Erythroblast (primary cell): ENCODE data around the gene HGF.

Source experiments
- DNase-seq, 2 experiments: peaks; one replicate each; lab custom pipeline; 2025; lab: John Stamatoyannopoulos, UW
- GATA1 ChIP-seq: IDR thresholded peaks from 2 replicates; pipeline ENCODE4 v1.6.1; 2011; ENCODE audit warnings: low read depth, mild to moderate bottlenecking, control low read depth, low read length, moderate library complexity
- POLR2A ChIP-seq: IDR thresholded peaks from 2 replicates; pipeline ENCODE4 v1.6.1; 2011; ENCODE audit warnings: mild to moderate bottlenecking, low read length

The HGF gene

GRCh38 chr7:81789406-81790119 lies 19.7 kb upstream of the HGF start:
- TF ChIP-seq GATA1 = no peak
- no peak for DNase-seq

DNA sequence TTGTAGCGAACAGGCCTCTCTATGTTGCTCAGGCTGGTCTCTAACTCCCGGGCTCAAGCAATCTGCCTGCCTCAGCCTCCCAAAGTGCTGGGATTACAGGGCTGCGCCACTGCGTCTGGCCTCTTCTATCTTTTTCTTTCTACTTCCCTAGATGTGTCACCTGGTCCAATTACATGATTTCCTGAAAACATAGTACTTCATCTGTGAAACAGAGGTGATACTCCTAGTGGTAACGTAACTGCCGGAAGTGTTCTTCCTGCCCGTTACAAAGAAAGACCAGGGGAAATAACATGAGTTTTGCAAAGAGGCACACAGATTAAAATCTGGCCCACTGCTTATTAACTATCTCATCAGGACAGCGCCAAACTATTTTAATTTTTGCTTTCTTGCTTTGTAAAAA lies 18.4 kb upstream of the HGF start:
- no peak for DNase-seq
- TF ChIP-seq POLR2A = no peak
- TF ChIP-seq GATA1 = no peak

DNA sequence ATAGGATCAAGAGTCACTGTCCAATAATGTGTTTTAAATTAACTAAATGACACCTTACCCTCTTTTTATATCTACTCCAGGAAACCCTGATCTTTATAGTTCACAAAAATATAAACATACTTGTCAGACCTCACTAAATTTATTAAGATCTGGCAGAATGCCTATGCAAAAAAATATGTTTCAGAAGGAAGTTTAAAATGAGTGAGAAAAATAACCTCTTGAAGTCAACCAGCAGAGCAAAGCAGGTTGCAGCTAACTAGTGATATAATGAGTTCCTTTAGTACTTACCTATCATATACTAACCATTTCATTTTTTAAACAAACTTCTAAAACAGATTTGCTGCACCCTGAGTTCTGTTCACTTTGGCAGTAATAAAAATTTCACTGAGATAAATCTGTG lies 14.0 kb upstream of the HGF start:
- TF ChIP-seq POLR2A = no peak
- no peak for TF ChIP-seq GATA1

GRCh38 chr7:81780914-81781693 lies 11.3 kb upstream of the HGF start:
- DNase-seq = no peak
- TF ChIP-seq POLR2A (no peak), GATA1 (no peak)

More for the DNA sequence above, 14.0 kb upstream of the HGF start:
- no peak for DNase-seq

- no peak for TF ChIP-seq POLR2A
- TF ChIP-seq GATA1 = no peak
- DNase-seq = no peak
Observed at GRCh38 chr7:81779706-81780105, 9.9 kb upstream of the HGF start.

DNA sequence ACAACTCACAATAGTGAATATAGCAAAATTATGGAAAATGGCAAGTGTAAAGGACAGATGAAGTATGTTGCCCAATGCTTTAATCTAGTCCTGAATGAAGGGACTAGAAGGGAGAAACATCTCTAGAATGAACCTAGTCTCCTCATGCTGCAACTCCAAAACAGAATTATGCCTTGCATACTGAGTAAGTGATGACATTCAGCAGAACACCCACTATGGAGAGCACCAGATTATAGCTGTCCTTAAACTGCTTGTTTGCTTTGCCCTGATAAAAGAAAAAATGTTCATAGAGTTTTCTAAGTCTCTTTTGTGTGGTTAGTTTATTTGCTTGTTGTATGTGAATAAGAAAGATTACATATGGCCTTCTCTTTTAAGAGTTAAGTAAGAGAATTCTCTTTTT lies 7.8 kb upstream of the HGF start:
- DNase-seq = no peak
- TF ChIP-seq GATA1 (no peak), POLR2A (no peak)

DNA sequence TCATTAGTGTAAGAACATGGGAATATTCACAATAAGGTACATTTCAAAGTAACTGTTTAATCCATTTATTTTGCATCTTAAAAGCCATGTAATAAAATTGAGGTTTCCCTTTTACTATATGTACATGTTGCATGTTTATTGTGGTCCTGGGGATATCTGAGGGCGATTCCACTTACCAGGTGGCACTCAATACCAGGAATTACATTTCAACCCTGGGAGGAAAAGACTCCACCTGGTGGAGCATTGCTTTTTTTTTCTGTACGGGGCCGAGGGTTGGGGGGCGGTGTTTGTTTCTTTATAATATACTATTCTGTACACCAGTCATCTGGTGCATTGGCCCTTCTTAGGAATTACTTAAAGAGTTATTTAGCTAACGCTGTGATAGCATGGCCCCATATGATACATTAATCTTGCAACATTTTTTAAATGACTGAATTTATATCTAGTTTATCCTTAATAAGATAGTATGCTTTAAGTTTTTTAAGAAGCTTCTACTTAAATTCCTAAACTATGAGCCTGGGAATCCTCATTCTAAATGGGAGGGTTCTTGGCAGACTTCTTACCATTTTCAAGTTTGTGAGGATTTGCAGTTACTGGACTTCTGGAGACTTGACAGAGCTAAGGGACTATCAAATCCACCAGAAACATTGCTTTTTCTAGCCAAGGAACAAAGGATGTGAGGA lies 7.2 kb upstream of the HGF start:
- TF ChIP-seq POLR2A = no peak
- no peak for TF ChIP-seq GATA1

GRCh38 chr7:81776161-81776560 lies 6.3 kb upstream of the HGF start:
- TF ChIP-seq GATA1 (no peak), POLR2A (no peak)
- no peak for DNase-seq

More for the DNA sequence above, 7.2 kb upstream of the HGF start:
- DNase-seq = no peak

DNA sequence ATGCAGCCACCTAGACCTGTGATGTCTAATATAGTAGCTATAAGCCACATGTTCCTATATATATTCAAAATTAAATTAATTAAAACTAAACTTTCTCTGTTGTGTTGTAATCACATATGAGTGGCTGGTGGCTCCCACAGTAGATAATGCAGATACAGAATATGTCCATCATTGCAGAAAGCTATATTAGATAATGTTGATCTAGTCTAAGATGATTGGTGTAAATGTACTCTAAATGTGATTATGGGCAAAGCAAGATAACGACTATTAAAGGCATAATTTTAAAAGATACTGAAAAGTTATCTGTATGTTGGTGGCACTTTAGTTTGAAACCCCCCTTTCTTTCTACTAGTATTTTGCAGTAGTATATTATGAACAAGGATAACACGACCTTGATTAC lies 5.7 kb upstream of the HGF start:
- no peak for DNase-seq
- TF ChIP-seq POLR2A (no peak), GATA1 (no peak)

GRCh38 chr7:81774551-81774950 lies 4.7 kb upstream of the HGF start:
- TF ChIP-seq POLR2A (no peak), GATA1 (no peak)
- no peak for DNase-seq

DNA sequence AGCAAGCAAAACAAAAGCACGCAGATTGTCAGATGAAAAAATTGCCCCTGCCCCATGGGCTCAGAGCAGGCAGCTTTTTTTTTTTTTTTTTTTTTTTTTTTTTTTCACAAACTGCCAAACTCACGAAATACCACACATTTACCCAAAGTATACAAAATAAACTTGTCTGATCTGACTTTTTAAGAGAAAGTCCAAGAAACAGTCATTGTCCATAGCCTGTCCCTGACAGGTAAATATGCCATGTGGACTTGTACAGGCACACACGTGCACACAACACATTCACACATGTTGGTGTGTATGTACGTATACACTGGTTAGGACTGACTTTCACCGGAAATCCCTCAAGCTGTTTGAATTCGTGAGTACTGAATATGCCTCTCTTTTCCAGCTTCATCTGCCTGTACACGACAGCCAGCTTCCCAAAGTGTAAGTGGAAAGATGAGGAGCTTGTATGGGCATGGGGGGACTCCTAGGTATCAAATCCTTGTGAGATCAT lies 929 bp upstream of the HGF start:
- no peak for TF ChIP-seq GATA1
- TF ChIP-seq POLR2A = no peak

GRCh38 chr7:81768951-81769778 lies 682 bp downstream of the HGF start:
- DNase-seq = no peak

More for the DNA sequence above, 929 bp upstream of the HGF start:
- DNase-seq = no peak

DNA sequence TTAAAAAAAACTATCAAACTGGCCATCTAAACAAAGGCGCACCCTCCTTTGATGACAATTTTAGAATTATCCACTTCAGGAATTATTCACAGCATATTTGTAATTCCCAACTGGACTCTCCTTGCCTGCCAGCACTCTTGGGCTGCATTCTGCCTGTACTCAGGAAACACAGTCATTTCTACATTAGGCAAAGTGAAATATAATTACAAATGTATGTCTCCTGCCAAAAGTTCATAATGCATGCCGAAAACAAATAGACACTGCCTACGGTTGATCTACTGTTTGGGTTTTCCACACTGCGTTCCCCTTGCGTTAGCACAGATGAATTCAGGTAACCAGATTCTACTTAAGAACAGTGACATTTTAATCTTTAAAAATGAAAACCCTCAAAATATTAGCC lies 1.9 kb downstream of the HGF start:
- TF ChIP-seq GATA1 = no peak
- TF ChIP-seq POLR2A = no peak
- DNase-seq = no peak

More at GRCh38 chr7:81768951-81769778, 682 bp downstream of the HGF start:
- TF ChIP-seq GATA1 (no peak), POLR2A (no peak)

- no peak for TF ChIP-seq POLR2A
- TF ChIP-seq GATA1 = no peak
- no peak for DNase-seq
Observed at GRCh38 chr7:81761821-81762220, 8.0 kb downstream of the HGF start.
